Neural cell (in vitro differentiated cells): Measurements from ENCODE around the gene NPIPA2. TPM values are rescaled to one million over a fixed set of nuclear protein-coding genes. Genes with fewer than 3 reads are reported as not detected.
"Not testable (repeated sequence)": the region's sequence is repeated elsewhere in the genome, so short reads cannot be mapped to it uniquely, and the experiment has no call there.

Experiments used
- H2AFZ ChIP-seq: fragments of 200-600, 300-800 bp; sonication (generic), shearing (Covaris generic); 2 replicates; pipeline ENCODE4 v1.6.0; 2014; ENCODE audit warnings: low read depth, mild to moderate bottlenecking, antibody characterized with exemption, low read length, moderate library complexity
- H3F3A ChIP-seq: fragments of 200-600 bp; shearing (Covaris generic); 2 replicates; pipeline ENCODE4 v1.6.1; 2016; ENCODE audit warnings: mild to moderate bottlenecking, moderate library complexity, mixed read lengths, antibody characterized with exemption, low read length; ENCODE audit not compliant: insufficient read depth, poor library complexity, severe bottlenecking
- H3K27ac ChIP-seq: fragments of 200-600, 300-800 bp; sonication (generic), shearing (Covaris generic); 2 replicates; pipeline ENCODE4 v1.5.1; 2014; ENCODE audit warnings: mild to moderate bottlenecking, low read length, moderate library complexity
- H3K27me3 ChIP-seq: fragments of 300-800, 200-600 bp; sonication (generic), shearing (Covaris generic); 2 replicates; pipeline ENCODE4 v1.6.0; 2014; ENCODE audit warnings: mild to moderate bottlenecking, low read depth, low read length, moderate library complexity; ENCODE audit not compliant: insufficient read depth
- H3K36me3 ChIP-seq: fragments of 300-800, 200-600 bp; sonication (generic), shearing (Covaris generic); 2 replicates; pipeline ENCODE4 v1.5.1; 2014; ENCODE audit warnings: mild to moderate bottlenecking, antibody characterized with exemption, low read length, moderate library complexity; ENCODE audit not compliant: insufficient read depth
- H3K4me2 ChIP-seq: fragments of 300-800, 200-600 bp; sonication (generic), shearing (Covaris generic); 2 replicates; pipeline ENCODE4 v1.6.0; 2014; ENCODE audit warnings: mild to moderate bottlenecking, low read length
- H3K4me3 ChIP-seq: fragments of 300-800, 200-600 bp; sonication (generic), shearing (Covaris generic); 2 replicates; pipeline ENCODE4 v1.5.1; 2014; ENCODE audit warnings: mild to moderate bottlenecking, low read length, moderate library complexity
- H3K79me2 ChIP-seq: fragments of 200-600 bp; shearing (Covaris generic); replicated peaks from 2 replicates; pipeline ENCODE4 v1.6.0; 2014; ENCODE audit warnings: mild to moderate bottlenecking, low read length, moderate library complexity; ENCODE audit not compliant: insufficient read depth
- H3K9ac ChIP-seq: fragments of 300-800, 200-600 bp; sonication (generic), shearing (Covaris generic); 2 replicates; pipeline ENCODE4 v1.6.1; 2016; ENCODE audit warnings: mild to moderate bottlenecking, low read length, mixed read lengths
- H3K9me2 ChIP-seq: fragments of 200-600 bp; shearing (Covaris generic); 2 replicates; pipeline ENCODE4 v1.6.1; 2016; ENCODE audit warnings: mild to moderate bottlenecking, low read length, mixed read lengths; ENCODE audit not compliant: insufficient read depth
- H3K9me3 ChIP-seq: fragments of 200-600, 300-800 bp; sonication (generic), shearing (Covaris generic); 2 replicates; pipeline ENCODE4 v1.6.1; 2016; ENCODE audit warnings: mild to moderate bottlenecking, mixed run types, low read length, moderate library complexity, mixed read lengths
- H4K20me1 ChIP-seq: fragments of 200-600 bp; shearing (Covaris generic); 2 replicates; pipeline ENCODE4 v1.6.1; 2016; ENCODE audit warnings: mild to moderate bottlenecking, mixed run types; ENCODE audit not compliant: insufficient read depth
- polyA minus RNA-seq: library from RNA; depleted of rRNA, polyadenylated mRNA; stranded (reverse); fragments of >200 nt; gene quantifications from 2 replicates; pipeline ENCODE4 v1.2.3, GENCODE V29; 2014
- polyA plus RNA-seq: library from polyadenylated mRNA; depleted of rRNA; stranded (reverse); fragments of >200 nt; gene quantifications from 2 replicates; pipeline ENCODE4 v1.2.3, GENCODE V29; 2014

NPIPA2 gene
- 2.4 and 2.8 TPM in 2 replicates for polyA plus RNA-seq
- polyA minus RNA-seq, result 0.81 TPM in 1 of 2 replicates, not detected in the other

- not testable (repeated sequence) for H3K36me3 ChIP-seq, H3K4me3 ChIP-seq, H3K9me2 ChIP-seq, H4K20me1 ChIP-seq, H3K27me3 ChIP-seq, H2AFZ ChIP-seq, H3K27ac ChIP-seq, H3K9me3 ChIP-seq, H3K9ac ChIP-seq, H3K4me2 ChIP-seq, H3F3A ChIP-seq, H3K79me2 ChIP-seq
Observed at GRCh38 chr16:14742273-14743128, at the start of gene NPIPA2. TSS of gene NPIPA2 (plus strand) at chr16:14742533. CDS start at chr16:14748066, 5,533 bp downstream.

GRCh38 chr16:14694129-14694528 lies 48.2 kb upstream of the NPIPA2 start, which contains the start of gene PLA2G10:
TSS of gene PLA2G10 (minus strand) at chr16:14694308. CDS start at chr16:14694229, 79 bp downstream.
- H3K9ac ChIP-seq, H3K27me3 ChIP-seq, H4K20me1 ChIP-seq, H3K4me2 ChIP-seq, H3K9me2 ChIP-seq, H3K4me3 ChIP-seq, H2AFZ ChIP-seq, H3K27ac ChIP-seq, H3K9me3 ChIP-seq, H3F3A ChIP-seq, H3K36me3 ChIP-seq, H3K79me2 ChIP-seq: not testable (repeated sequence)

- H3K79me2 ChIP-seq, H3K27me3 ChIP-seq, H3K4me3 ChIP-seq, H3F3A ChIP-seq, H3K4me2 ChIP-seq, H3K9ac ChIP-seq, H3K36me3 ChIP-seq, H4K20me1 ChIP-seq, H3K9me3 ChIP-seq, H3K27ac ChIP-seq, H3K9me2 ChIP-seq, H2AFZ ChIP-seq: not testable (repeated sequence)
Observed at GRCh38 chr16:14701859-14702258, 40.5 kb upstream of the NPIPA2 start.

GRCh38 chr16:14702672-14703071 lies 39.7 kb upstream of the NPIPA2 start:
- not testable (repeated sequence) for H3K27me3 ChIP-seq, H3K27ac ChIP-seq, H3K9me2 ChIP-seq, H3K79me2 ChIP-seq, H3K36me3 ChIP-seq, H3K4me3 ChIP-seq, H3F3A ChIP-seq, H3K4me2 ChIP-seq, H3K9ac ChIP-seq, H3K9me3 ChIP-seq, H4K20me1 ChIP-seq, H2AFZ ChIP-seq

GRCh38 chr16:14703156-14704011 lies 38.9 kb upstream of the NPIPA2 start, which contains the start of gene NPIPA3:
TSS of gene NPIPA3 (plus strand) at chr16:14703411. CDS start at chr16:14708944, 5,533 bp downstream.
- H3F3A ChIP-seq, H3K9ac ChIP-seq, H2AFZ ChIP-seq, H3K79me2 ChIP-seq, H3K27me3 ChIP-seq, H3K27ac ChIP-seq, H3K9me3 ChIP-seq, H4K20me1 ChIP-seq, H3K9me2 ChIP-seq, H3K36me3 ChIP-seq, H3K4me2 ChIP-seq, H3K4me3 ChIP-seq: not testable (repeated sequence)

- not testable (repeated sequence) for H3K9me3 ChIP-seq, H3K79me2 ChIP-seq, H3K9ac ChIP-seq, H3K9me2 ChIP-seq, H3K36me3 ChIP-seq, H2AFZ ChIP-seq, H4K20me1 ChIP-seq, H3K27ac ChIP-seq, H3K27me3 ChIP-seq, H3F3A ChIP-seq, H3K4me3 ChIP-seq, H3K4me2 ChIP-seq
Observed at GRCh38 chr16:14733233-14733632, 9.1 kb upstream of the NPIPA2 start.

- H4K20me1 ChIP-seq, H3K4me3 ChIP-seq, H3K9me2 ChIP-seq, H3K4me2 ChIP-seq, H2AFZ ChIP-seq, H3K36me3 ChIP-seq, H3K9ac ChIP-seq, H3K27me3 ChIP-seq, H3K27ac ChIP-seq, H3F3A ChIP-seq, H3K79me2 ChIP-seq, H3K9me3 ChIP-seq: not testable (repeated sequence)
Observed at GRCh38 chr16:14740832-14741385, 1.4 kb upstream of the NPIPA2 start.
